Colonic mucosa (tissue), 4 donors: ENCODE results near the gene P2RX6. TPM values are rescaled to one million over a fixed set of nuclear protein-coding genes. Genes with fewer than 3 reads are reported as not detected.

Source experiments
- DNase-seq: peaks from one replicate; pipeline ENCODE4 v3.0.0-alpha.2; 2020
- H3K27ac ChIP-seq: fragments of 200-600 bp; one replicate; pipeline ENCODE4 v1.8.0; 2021
- H3K27me3 ChIP-seq: fragments of 200-600 bp; one replicate; pipeline ENCODE4 v1.8.0; 2021
- H3K36me3 ChIP-seq: fragments of 200-600 bp; one replicate; pipeline ENCODE4 v1.8.0; 2021
- H3K4me1 ChIP-seq: fragments of 200-600 bp; one replicate; pipeline ENCODE4 v1.8.0; 2021; ENCODE audit warnings: mild to moderate bottlenecking
- H3K4me3 ChIP-seq: fragments of 200-600 bp; one replicate; pipeline ENCODE4 v1.8.0; 2021
- H3K9ac ChIP-seq, 2 donors: one replicate each; pipeline ENCODE4 v1.7.0; 2013; ENCODE audit warnings: control low read depth in 2 of 2, low read depth in 2 of 2, low read length in 2 of 2
- H3K9me3 ChIP-seq: fragments of 200-600 bp; one replicate; pipeline ENCODE4 v1.8.0; 2021
- intact Hi-C: fragments of 100-400 bp; cut with DNase I; formaldehyde crosslinking; loops from one replicate; pipeline ENCODE4 v1.14.1; 2022
- total RNA-seq, 2 donors: library from RNA; stranded (reverse); fragmentation: NEBNext Ultra II Directional in 1 of 2; extraction: Animal tissue kit (Norgen Biotek cat#: 25700) in 1 of 2; gene quantifications; one replicate each; pipeline ENCODE4 v1.2.1, GENCODE V29; 2021
- TF ChIP-seq, protein P1 (sequence below): fragments of 200-600 bp; IDR thresholded peaks from one replicate; pipeline ENCODE4 v1.8.0; 2022; ENCODE audit warnings: antibody characterized with exemption, mild to moderate bottlenecking
- donor health status: healthy.
- donor health status: DM: no; HTN: no; CAD: no.
- donor health status: DM: no; HTN: no; CAD: no.

The P2RX6 gene
- total RNA-seq, 2 donors from 2014 or later: 0.27 to 0.62 TPM

DNA sequence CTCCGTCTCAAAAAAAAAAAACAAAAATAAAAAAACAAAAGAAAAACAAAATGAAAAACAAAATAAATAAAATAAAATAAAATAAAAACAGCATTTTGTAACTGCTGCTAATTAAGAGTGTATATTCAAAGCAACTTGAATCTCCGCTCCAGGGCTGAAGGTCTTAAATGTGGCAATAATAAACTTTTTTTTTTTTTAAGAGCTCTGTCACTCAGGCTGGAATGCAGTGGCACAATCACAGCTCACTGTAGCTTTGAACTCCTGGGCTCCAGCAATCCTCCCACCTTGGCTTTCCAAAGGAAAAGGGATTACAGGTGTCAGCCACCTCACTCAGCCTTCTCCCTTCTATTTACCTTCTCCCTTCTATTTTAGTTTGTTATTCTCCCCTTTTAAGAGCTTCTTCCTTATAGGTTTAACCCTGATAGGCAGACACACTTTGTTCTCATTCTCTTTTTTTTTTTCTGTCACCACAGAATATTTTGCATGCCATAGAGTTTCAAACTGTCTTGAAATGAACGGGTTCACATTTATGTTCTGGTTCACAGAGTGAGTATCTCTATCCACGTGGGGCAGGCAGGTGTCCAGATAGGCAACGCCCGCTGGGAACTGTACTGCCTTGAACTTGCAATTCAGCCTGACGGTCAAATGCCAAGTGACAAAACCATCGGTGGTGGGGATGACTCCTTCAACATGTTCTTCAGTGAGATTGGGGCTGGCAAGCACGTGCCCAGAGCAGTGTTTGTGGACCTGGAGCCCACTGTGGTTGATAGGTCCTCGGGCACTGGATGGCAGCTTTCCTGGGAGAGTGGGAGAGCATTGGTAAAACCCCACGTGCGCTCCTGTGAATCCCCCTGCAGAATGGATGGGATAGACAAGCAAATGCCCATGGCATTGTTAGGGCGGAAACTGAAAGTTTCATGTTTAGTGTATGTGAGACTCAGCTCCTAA lies 50.2 kb downstream of the P2RX6 start:
- intact Hi-C loops: no loop called here
- Histone ChIP-seq H3K9me3 (no peaks in the 10 kb centered on the region), H3K4me3 (no peak overlapping the region), H3K4me1 (no peaks in the 10 kb centered on the region), H3K27ac (no peak overlapping the region), H3K9ac (no peak overlapping the region), H3K27me3 (no peaks in the 10 kb centered on the region), H3K36me3 (no peaks in the 10 kb centered on the region)
- TF ChIP-seq, protein P1, sequence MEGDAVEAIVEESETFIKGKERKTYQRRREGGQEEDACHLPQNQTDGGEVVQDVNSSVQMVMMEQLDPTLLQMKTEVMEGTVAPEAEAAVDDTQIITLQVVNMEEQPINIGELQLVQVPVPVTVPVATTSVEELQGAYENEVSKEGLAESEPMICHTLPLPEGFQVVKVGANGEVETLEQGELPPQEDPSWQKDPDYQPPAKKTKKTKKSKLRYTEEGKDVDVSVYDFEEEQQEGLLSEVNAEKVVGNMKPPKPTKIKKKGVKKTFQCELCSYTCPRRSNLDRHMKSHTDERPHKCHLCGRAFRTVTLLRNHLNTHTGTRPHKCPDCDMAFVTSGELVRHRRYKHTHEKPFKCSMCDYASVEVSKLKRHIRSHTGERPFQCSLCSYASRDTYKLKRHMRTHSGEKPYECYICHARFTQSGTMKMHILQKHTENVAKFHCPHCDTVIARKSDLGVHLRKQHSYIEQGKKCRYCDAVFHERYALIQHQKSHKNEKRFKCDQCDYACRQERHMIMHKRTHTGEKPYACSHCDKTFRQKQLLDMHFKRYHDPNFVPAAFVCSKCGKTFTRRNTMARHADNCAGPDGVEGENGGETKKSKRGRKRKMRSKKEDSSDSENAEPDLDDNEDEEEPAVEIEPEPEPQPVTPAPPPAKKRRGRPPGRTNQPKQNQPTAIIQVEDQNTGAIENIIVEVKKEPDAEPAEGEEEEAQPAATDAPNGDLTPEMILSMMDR: no peak
- no peak for DNase-seq

DNA sequence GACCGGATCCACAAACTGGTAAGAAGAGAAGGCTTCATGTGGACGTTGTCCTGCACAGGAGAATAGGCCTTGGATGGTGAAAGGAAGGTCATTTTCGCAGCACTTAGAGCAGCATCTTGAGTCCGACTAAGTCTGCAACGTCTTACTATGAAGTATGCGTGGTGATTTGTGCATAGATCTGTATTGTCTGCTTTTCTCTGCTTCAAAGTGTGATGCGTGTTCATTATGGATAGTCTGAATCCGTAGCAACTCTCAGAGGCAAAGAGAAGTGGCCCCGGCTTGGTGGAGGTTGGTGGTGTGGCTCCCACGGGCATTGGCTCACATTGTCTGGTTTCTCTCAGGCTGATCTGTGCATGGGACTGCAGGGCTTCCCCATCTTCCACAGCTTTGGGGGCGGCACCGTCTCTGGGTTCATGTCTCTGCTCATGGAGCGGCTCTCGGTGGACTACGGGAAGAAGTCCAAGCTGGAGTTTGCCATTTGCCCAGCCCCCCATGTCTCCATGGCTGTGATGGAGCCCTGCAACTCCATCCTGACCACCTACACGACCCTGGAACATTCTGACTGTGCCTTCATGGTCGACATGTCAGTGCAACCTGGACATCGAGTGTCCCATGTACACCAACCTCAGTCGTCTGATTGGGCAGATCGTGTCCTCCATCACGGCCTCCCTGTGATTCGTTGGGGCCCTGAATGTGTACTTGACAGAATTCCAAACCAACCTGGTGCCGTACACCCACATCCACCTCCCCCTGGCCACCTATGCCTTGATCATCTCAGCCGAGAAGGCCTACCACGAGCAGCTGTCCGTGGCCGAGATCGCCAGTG lies 52.3 kb downstream of the P2RX6 start:
- Histone ChIP-seq H3K4me1 (no peaks in the 10 kb centered on the region), H3K36me3 (no peaks in the 10 kb centered on the region), H3K9ac (no peak overlapping the region), H3K4me3 (no peak overlapping the region), H3K27ac (no peak overlapping the region), H3K9me3 (no peaks in the 10 kb centered on the region), H3K27me3 (no peaks in the 10 kb centered on the region)
- intact Hi-C loops: no loop called here
- no peak for DNase-seq
- TF ChIP-seq, protein P1: no peak

DNA sequence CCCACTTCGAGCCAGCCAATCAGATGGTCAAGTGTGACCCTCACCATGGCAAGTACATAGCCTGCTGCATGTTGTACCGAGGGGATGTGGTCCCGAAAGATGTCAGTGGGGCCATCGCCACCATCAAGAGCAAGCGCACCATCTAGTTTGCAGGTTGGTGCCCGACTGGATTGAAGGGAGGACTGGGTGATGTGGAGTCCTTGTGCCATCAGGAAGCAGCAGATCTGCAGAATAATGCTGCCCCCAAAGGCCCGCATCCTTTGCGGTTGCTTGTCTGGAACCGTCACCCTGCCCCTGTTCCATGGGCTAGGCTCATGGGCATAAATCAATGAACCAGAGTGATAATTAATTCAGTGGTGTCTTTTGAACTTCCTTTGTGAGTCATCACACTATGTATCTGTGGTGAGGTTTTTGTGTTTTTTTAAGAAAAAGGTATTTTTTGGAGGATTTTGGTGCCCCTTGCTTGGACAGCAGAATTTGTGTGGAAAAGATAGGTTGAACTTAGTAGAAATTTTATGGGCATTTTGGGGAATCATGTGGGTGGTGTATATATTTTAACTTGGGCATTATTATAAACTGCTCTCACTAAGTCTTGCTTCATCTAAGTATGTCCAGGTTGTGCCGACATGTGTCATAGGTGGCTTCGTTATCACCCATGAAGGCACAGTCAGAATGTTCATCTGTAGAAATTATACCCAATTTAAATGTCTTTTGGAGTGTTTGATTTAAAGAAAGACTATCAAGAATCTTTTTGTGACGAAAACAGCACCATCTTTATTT lies 53.1 kb downstream of the P2RX6 start:
- TF ChIP-seq, protein P1: no peak
- intact Hi-C loops: no loop called here
- Histone ChIP-seq H3K27me3 (no peaks in the 10 kb centered on the region), H3K4me3 (no peak overlapping the region), H3K36me3 (no peaks in the 10 kb centered on the region), H3K4me1 (no peaks in the 10 kb centered on the region), H3K9me3 (no peaks in the 10 kb centered on the region), H3K9ac (no peak overlapping the region), H3K27ac (no peak overlapping the region)
- no peak for DNase-seq

DNA sequence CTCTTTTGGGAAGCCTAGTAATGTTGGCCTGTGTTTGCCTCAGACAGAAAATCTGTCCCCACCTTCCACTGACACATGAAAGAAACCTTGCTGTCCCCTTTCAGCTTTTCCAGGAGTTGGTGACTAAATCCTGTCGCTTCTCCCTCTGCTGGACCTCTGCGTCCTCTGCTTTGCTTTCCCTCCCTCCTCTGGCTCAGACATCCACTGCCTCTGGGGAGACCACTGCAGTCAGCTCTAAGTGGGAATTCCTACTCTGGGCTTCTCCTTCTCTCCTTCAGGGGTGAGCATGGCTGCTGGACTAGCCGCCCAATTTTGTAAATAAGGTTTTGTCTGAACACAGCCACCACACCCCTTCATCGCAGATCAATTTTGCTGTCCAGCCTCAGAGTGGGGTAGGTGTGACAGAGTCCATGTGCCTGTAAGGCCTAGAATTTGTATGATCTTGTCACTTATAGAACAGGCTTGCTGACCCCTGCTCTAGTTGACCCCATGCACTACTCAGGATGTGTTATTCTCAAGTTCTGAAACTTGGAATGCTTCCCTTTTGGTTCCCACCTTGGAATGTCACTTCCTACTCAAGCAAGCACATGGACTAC lies 53.8 kb downstream of the P2RX6 start:
- no peak for DNase-seq
- no peaks in the 10 kb centered on the region for H3K9me3 ChIP-seq
- intact Hi-C loops: no loop called here
- no peaks in the 10 kb centered on the region for H3K36me3 ChIP-seq
- H3K27ac ChIP-seq: no peak overlapping the region
- no peak overlapping the region for H3K4me3 ChIP-seq
- TF ChIP-seq, protein P1: no peak
- no peaks in the 10 kb centered on the region for H3K4me1 ChIP-seq
- no peaks in the 10 kb centered on the region for H3K27me3 ChIP-seq
- no peak overlapping the region for H3K9ac ChIP-seq

DNA sequence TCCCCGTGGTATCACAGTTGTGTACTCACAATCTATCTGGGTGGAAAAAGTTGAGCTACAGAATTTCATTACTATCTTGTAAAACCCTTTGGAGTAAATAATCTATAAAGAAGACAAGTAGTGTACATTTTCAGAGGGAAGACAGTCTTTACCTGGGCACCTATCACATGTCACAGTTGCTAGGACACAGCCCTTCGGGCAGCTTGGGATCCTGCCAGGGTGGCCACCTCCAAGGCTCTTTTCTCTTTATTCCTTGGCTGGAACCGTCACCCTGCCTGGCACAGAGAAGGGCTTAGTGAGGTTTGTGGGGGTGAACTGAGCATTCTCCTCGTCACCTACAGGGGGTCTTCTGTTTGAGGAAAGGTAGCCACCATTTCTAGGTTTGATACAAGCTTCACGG lies 54.4 kb downstream of the P2RX6 start:
- no peak for DNase-seq
- TF ChIP-seq, protein P1: no peak
- Histone ChIP-seq H3K9ac (no peak overlapping the region), H3K4me3 (no peak overlapping the region), H3K4me1 (no peaks in the 10 kb centered on the region), H3K9me3 (no peaks in the 10 kb centered on the region), H3K27ac (no peak overlapping the region), H3K36me3 (no peaks in the 10 kb centered on the region), H3K27me3 (no peaks in the 10 kb centered on the region)
- intact Hi-C loops: no loop called here
